K562 (cell line): ENCODE results near the gene FERMT3. TPM values are rescaled to one million over a fixed set of nuclear protein-coding genes. Genes with fewer than 3 reads are reported as not detected.

Experiments used
- CCNT2 ChIP-seq: IDR thresholded peaks from 2 replicates; pipeline ENCODE4 v1.6.1; 2011; ENCODE audit warnings: borderline replicate concordance, low read depth, mild to moderate bottlenecking, moderate library complexity, mixed read lengths, low read length; ENCODE audit not compliant: insufficient read length; ENCODE audit errors: extremely low read depth
- CHD2 ChIP-seq: IDR thresholded peaks from 2 replicates; pipeline ENCODE4 v1.6.1; 2011; ENCODE audit warnings: low read depth, low read length
- CHD4 ChIP-seq: fragments of 200-600 bp; sonication (generic); IDR thresholded peaks from 3 replicates; pipeline ENCODE4 v1.6.1; 2012; ENCODE audit warnings: low read depth, mild to moderate bottlenecking, mixed read lengths, low read length, inconsistent platforms; ENCODE audit not compliant: insufficient read depth, insufficient replicate concordance, poor library complexity, severe bottlenecking
- HIVEP1 ChIP-seq: fragments of 250-450 bp; sonication (Bioruptor Pico); IDR thresholded peaks from 2 replicates; pipeline ENCODE4 v1.4.0; 2020; ENCODE audit warnings: mild to moderate bottlenecking
- KDM4B ChIP-seq, 2 experiments: fragments of 450-650 bp in 1 of 2; sonication (generic) in 1 of 2; IDR thresholded peaks; 2 replicates each; pipeline ENCODE4 v1.6.1; 2016 to 2017; ENCODE audit warnings: borderline replicate concordance in 2 of 2, antibody characterized with exemption in 1 of 2, low read depth in 1 of 2, mild to moderate bottlenecking in 1 of 2
- KDM5B ChIP-seq: fragments of 200-600 bp; sonication (generic); IDR thresholded peaks from 2 replicates; pipeline ENCODE4 v1.6.1; 2012; ENCODE audit warnings: low read depth, mild to moderate bottlenecking, moderate library complexity, low read length, control low read depth, inconsistent platforms; ENCODE audit not compliant: insufficient replicate concordance
- MCM5 ChIP-seq: fragments of 450-650 bp; IDR thresholded peaks from 2 replicates; pipeline ENCODE4 v1.6.1; 2016; ENCODE audit warnings: low read depth
- MYBL2 ChIP-seq, 2 experiments: fragments of 450-650 bp in 1 of 2; sonication (generic) in 1 of 2; formaldehyde crosslinking in 1 of 2; IDR thresholded peaks; 2 replicates each; pipeline versions ENCODE4 v1.6.1 to v1.8.1; 2017 to 2022; ENCODE audit warnings: borderline replicate concordance in 1 of 2, inconsistent platforms in 1 of 2, low read depth in 1 of 2, mild to moderate bottlenecking in 1 of 2, missing genetic modification reagents in 1 of 2, moderate library complexity in 1 of 2
- PHF21A ChIP-seq: fragments of 450-650 bp; IDR thresholded peaks from 2 replicates; pipeline ENCODE4 v1.6.1; 2017; ENCODE audit warnings: low read depth, borderline replicate concordance
- SNRNP70 ChIP-seq: fragments of 200-400 bp; formaldehyde crosslinking; optimal IDR thresholded peaks from 2 replicates; pipeline ENCODE3; 2017; ENCODE audit warnings: low read depth, low read length
- THRAP3 ChIP-seq: fragments of 450-650 bp; IDR thresholded peaks from 2 replicates; pipeline ENCODE4 v1.6.1; 2016; ENCODE audit warnings: mild to moderate bottlenecking, inconsistent platforms, borderline replicate concordance
- ZNF12 ChIP-seq: sonication (generic); formaldehyde crosslinking; IDR thresholded peaks from 2 replicates; pipeline ENCODE4 v1.4.0; 2020; ENCODE audit warnings: mild to moderate bottlenecking, missing genetic modification reagents
- ZNF134 ChIP-seq: fragments of 250-450 bp; sonication (Bioruptor Pico); conservative IDR thresholded peaks from 2 replicates; pipeline ENCODE4 v1.4.0; 2020
- ZNF143 ChIP-seq: sonication (generic); formaldehyde crosslinking; IDR thresholded peaks from 2 replicates; pipeline ENCODE4 v1.9.0; 2022; ENCODE audit warnings: mild to moderate bottlenecking, missing genetic modification reagents
- polyA plus RNA-seq, 8 experiments: library from polyadenylated mRNA; depleted of rRNA in 4 of 8; stranded (reverse) in 5 of 8; unstranded in 3 of 8; fragments of >200 nt; fragmentation: Nextera tagmentation in 2 of 8; fragmentation: Illumina TruSeq in 1 of 8; extraction: Ambion mirVana in 2 of 8; extraction: Trizol in 1 of 8; gene quantifications; 2 replicates each; pipeline versions ENCODE4 v1.2.1 to v1.2.3, GENCODE V29; 2011 to 2014; ENCODE audit warnings: inconsistent platforms in 1 of 8, missing spikeins in 1 of 8
- total RNA-seq, 7 experiments: library from RNA; depleted of rRNA in 6 of 7; stranded (reverse); fragments of >200 nt in 6 of 7; fragmentation: Illumina TruSeq in 2 of 7; extraction: Trizol in 2 of 7; gene quantifications; 2 replicates each; pipeline versions ENCODE4 v1.2.1 to v1.2.3, GENCODE V29; 2011 to 2021; ENCODE audit warnings: low replicate concordance in 1 of 7
- TF ChIP-seq, protein P1 (sequence below): fragments of 450-650 bp; formaldehyde crosslinking; IDR thresholded peaks from 2 replicates; pipeline ENCODE4 v1.4.0; 2022; ENCODE audit warnings: missing genetic modification characterization
- TF ChIP-seq, protein P2 (sequence below): fragments of 250-450 bp; sonication (Bioruptor Pico); IDR thresholded peaks from 2 replicates; pipeline ENCODE4 v1.4.0; 2020; ENCODE audit warnings: mild to moderate bottlenecking, moderate library complexity
- TF ChIP-seq, protein P3 (sequence below): fragments of 250-450 bp; sonication (Bioruptor Pico); IDR thresholded peaks from 2 replicates; pipeline ENCODE4 v1.5.0; 2021; ENCODE audit warnings: mild to moderate bottlenecking, borderline replicate concordance
- TF ChIP-seq, protein P4 (sequence below): sonication (generic); formaldehyde crosslinking; IDR thresholded peaks from 2 replicates; pipeline ENCODE4 v1.5.0; 2020; ENCODE audit warnings: missing genetic modification reagents
- TF ChIP-seq, protein P5 (sequence below): fragments of 250-450 bp; sonication (Bioruptor Pico); IDR thresholded peaks from 2 replicates; pipeline ENCODE4 v1.5.0; 2021

Gene FERMT3
- total and polyA plus RNA-seq, 9 of the 15 experiments (the other 6 are each of a cell fraction or from before 2014, with no cell fraction given), result 3.2 to 275 (median 79.7) TPM

DNA sequence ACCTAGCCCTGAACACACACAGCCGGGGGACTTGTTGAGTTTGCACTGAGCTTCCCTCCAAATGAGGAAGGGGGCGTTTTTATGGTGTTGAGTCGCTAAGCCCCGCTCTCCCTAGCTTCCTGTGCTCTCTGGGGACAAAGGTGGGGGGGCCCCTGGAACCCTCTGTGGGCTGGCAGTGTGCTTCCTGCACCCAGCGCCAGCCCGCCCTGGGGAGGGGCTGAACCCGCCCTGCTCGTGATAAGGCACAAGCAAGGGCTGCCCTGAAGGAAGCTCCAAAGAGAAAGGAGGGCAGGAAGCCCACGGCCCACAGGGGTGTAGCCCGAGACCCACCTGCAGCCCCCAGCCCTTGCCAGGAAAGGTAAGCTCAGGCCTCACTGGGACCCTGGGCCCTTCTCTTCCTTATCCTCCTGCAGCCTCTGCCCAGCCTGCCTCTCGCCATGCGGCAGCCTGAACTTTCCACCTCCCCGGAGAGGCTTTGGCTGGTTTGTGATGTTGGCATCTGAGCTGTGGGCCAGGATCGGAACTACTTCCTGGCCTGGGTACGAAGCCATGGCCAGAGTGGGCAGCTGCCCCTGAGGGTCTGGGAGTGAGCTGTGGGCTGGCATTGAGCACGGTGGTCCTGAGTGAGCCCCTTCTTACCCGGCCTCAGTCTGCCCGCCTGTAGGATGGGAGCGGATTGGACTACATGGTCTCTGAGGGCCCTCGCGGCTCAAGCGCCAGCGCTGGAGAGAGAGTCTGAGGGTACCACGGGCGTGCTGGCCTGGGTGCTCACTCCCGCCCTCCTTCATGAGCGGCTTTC lies at the start of gene FERMT3 (continued):
- TF ChIP-seq HIVEP1 (CRISPR knock-in tag) (no peak), CCNT2 (peak; percentile 18), ZNF12 (CRISPR knock-in tag) (no peak), KDM5B (peak; percentile 44), PHF21A (no peak), THRAP3 (no peak), ZNF134 (CRISPR knock-in tag) (no peak), MCM5 (no peak), SNRNP70 (no peak), CHD4 (no peak), CHD2 (no peak), ZNF143 (CRISPR knock-in tag) (peak; percentile 61), KDM4B (IDR thresholded peaks at IDR 0.05; ENCODE audit: borderline replicate concordance in 2 of 2, low read depth in 1 of 2) (peak in 1 of 2 experiments; percentile 47; a peak in 1 of 4 replicates), MYBL2 (IDR thresholded peaks at IDR 0.05; ENCODE audit: low read depth) (no peak), MYBL2 (CRISPR knock-in tag; IDR thresholded peaks at IDR 0.05; ENCODE audit: borderline replicate concordance) (no peak)
- TF ChIP-seq, protein P1, sequence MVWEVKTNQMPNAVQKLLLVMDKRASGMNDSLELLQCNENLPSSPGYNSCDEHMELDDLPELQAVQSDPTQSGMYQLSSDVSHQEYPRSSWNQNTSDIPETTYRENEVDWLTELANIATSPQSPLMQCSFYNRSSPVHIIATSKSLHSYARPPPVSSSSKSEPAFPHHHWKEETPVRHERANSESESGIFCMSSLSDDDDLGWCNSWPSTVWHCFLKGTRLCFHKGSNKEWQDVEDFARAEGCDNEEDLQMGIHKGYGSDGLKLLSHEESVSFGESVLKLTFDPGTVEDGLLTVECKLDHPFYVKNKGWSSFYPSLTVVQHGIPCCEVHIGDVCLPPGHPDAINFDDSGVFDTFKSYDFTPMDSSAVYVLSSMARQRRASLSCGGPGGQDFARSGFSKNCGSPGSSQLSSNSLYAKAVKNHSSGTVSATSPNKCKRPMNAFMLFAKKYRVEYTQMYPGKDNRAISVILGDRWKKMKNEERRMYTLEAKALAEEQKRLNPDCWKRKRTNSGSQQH (CRISPR knock-in tag), result no peak
- TF ChIP-seq, protein P2, sequence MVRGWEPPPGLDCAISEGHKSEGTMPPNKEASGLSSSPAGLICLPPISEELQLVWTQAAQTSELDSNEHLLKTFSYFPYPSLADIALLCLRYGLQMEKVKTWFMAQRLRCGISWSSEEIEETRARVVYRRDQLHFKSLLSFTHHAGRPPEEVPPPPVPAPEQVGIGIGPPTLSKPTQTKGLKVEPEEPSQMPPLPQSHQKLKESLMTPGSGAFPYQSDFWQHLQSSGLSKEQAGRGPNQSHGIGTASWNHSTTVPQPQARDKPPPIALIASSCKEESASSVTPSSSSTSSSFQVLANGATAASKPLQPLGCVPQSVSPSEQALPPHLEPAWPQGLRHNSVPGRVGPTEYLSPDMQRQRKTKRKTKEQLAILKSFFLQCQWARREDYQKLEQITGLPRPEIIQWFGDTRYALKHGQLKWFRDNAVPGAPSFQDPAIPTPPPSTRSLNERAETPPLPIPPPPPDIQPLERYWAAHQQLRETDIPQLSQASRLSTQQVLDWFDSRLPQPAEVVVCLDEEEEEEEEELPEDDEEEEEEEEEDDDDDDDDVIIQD (CRISPR knock-in tag), result no peak
- TF ChIP-seq, protein P3, sequence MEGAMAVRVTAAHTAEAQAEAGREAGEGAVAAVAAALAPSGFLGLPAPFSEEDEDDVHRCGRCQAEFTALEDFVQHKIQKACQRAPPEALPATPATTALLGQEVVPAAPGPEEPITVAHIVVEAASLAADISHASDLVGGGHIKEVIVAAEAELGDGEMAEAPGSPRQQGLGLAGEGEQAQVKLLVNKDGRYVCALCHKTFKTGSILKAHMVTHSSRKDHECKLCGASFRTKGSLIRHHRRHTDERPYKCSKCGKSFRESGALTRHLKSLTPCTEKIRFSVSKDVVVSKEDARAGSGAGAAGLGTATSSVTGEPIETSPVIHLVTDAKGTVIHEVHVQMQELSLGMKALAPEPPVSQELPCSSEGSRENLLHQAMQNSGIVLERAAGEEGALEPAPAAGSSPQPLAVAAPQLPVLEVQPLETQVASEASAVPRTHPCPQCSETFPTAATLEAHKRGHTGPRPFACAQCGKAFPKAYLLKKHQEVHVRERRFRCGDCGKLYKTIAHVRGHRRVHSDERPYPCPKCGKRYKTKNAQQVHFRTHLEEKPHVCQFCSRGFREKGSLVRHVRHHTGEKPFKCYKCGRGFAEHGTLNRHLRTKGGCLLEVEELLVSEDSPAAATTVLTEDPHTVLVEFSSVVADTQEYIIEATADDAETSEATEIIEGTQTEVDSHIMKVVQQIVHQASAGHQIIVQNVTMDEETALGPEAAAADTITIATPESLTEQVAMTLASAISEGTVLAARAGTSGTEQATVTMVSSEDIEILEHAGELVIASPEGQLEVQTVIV (CRISPR knock-in tag), result no peak
- TF ChIP-seq, protein P4, sequence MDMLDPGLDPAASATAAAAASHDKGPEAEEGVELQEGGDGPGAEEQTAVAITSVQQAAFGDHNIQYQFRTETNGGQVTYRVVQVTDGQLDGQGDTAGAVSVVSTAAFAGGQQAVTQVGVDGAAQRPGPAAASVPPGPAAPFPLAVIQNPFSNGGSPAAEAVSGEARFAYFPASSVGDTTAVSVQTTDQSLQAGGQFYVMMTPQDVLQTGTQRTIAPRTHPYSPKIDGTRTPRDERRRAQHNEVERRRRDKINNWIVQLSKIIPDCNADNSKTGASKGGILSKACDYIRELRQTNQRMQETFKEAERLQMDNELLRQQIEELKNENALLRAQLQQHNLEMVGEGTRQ (CRISPR knock-in tag), result no peak
- TF ChIP-seq, protein P5, sequence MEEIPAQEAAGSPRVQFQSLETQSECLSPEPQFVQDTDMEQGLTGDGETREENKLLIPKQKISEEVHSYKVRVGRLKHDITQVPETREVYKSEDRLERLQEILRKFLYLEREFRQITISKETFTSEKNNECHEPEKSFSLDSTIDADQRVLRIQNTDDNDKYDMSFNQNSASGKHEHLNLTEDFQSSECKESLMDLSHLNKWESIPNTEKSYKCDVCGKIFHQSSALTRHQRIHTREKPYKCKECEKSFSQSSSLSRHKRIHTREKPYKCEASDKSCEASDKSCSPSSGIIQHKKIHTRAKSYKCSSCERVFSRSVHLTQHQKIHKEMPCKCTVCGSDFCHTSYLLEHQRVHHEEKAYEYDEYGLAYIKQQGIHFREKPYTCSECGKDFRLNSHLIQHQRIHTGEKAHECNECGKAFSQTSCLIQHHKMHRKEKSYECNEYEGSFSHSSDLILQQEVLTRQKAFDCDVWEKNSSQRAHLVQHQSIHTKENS (CRISPR knock-in tag), result no peak
